MCF 10A (cell line): ENCODE results near the gene CCDC154. TPM values are rescaled to one million over a fixed set of nuclear protein-coding genes. Genes with fewer than 3 reads are reported as not detected.

Experiments
- BruUV-seq: library from RNA; stranded (reverse); fragments of 400-500 nt; replicated peaks from 2 replicates; lab custom pipeline; 2021; lab: Mats Ljungman, UMichigan
- CTCF ChIA-PET: fragments of 300-600 bp; sonication (Branson Sonifier 250); formaldehyde crosslinking; extraction: SDS; loops from one replicate; lab custom pipeline; 2021; ENCODE audit warnings: antibody characterized with exemption, inconsistent platforms; lab: Yijun Ruan, JAX
- POLR2A ChIA-PET: fragments of 300-600, 350-650 bp; sonication (Branson Sonifier 250); formaldehyde crosslinking; extraction: SDS; loops from one replicate; lab custom pipeline; 2020; ENCODE audit warnings: antibody characterized with exemption, inconsistent platforms; lab: Yijun Ruan, JAX
- DNase-seq: peaks from one replicate; pipeline ENCODE4 v3.0.0-alpha.2; 2018; ENCODE audit not compliant: unreplicated experiment
- H3K27ac Mint-ChIP-seq: one replicate; pipeline ENCODE4 v1.8.0; 2022; ENCODE audit warnings: mild to moderate bottlenecking, low read depth, mixed read lengths; ENCODE audit not compliant: unreplicated experiment
- H3K27me3 Mint-ChIP-seq: one replicate; pipeline ENCODE4 v1.8.0; 2022; ENCODE audit warnings: mixed read lengths; ENCODE audit not compliant: insufficient read depth, unreplicated experiment
- H3K36me3 Mint-ChIP-seq: one replicate; pipeline ENCODE4 v1.8.0; 2022; ENCODE audit warnings: mild to moderate bottlenecking, moderate library complexity, mixed read lengths; ENCODE audit not compliant: insufficient read depth, unreplicated experiment
- H3K4me1 Mint-ChIP-seq: one replicate; pipeline ENCODE4 v1.8.0; 2022; ENCODE audit warnings: mixed read lengths; ENCODE audit not compliant: insufficient read depth, unreplicated experiment
- H3K4me3 Mint-ChIP-seq: one replicate; pipeline ENCODE4 v1.8.0; 2022; ENCODE audit warnings: mild to moderate bottlenecking, moderate library complexity, mixed read lengths; ENCODE audit not compliant: unreplicated experiment
- H3K9me3 Mint-ChIP-seq: one replicate; pipeline ENCODE4 v1.8.0; 2022; ENCODE audit warnings: mixed read lengths; ENCODE audit not compliant: unreplicated experiment
- CTCF ChIP-seq: fragments of 200-600 bp; IDR thresholded peaks from one replicate; pipeline ENCODE4 v1.8.0; 2022; ENCODE audit warnings: antibody characterized with exemption, mild to moderate bottlenecking; ENCODE audit not compliant: unreplicated experiment
- intact Hi-C: fragments of 100-400 bp; cut with micrococcal nuclease; formaldehyde crosslinking; loops from 2 replicates; pipeline ENCODE4 v1.14.1; 2022
- total RNA-seq: library from RNA; stranded (reverse); gene quantifications from 2 replicates; pipeline ENCODE4 v1.2.3, GENCODE V29; 2022

CCDC154 gene
- total RNA-seq, 1 experiment from 2014 or later = 0.28 TPM

GRCh38 chr16:1424028-1424427 lies 20.3 kb downstream of the CCDC154 start:
- Mint-ChIP-seq H3K27me3 (no peaks in the 10 kb centered on the region), H3K4me3 (no peak overlapping the region), H3K36me3 (peaks cover 2% of the 10 kb centered on the region), H3K9me3 (no peaks in the 10 kb centered on the region), H3K4me1 (no peaks in the 10 kb centered on the region), H3K27ac (no peak overlapping the region)
- POLR2A ChIA-PET = interaction anchor here (1.2 kb wide), 1 partner anchor 34 kb away, joined by 3 read pairs; no protein-coding TSS in a partner anchor
- no peak for DNase-seq
- intact Hi-C loops = loop anchor here (10.0 kb wide), 2 partner anchors 119 to 281 kb away; partner anchors contain the start of genes MAPK8IP3 and UBE2I
- CTCF ChIA-PET = no interaction called here
- BruUV-seq = no TSS peak
- no peak for TF ChIP-seq CTCF

GRCh38 chr16:1422076-1422475 lies 22.3 kb downstream of the CCDC154 start:
- peak overlapping the region; percentile 86 for H3K4me3 Mint-ChIP-seq
- H3K9me3 Mint-ChIP-seq = no peaks in the 10 kb centered on the region
- BruUV-seq = no TSS peak
- ChIA-PET POLR2A (interaction anchor here (0.7 to 2.4 kb wide), 4 partner anchors 15 to 361 kb away, joined by 3 to 13 read pairs (median 6); partner anchors contain the start of genes NUBP2, SPSB3 and TELO2), CTCF (interaction anchor here (0.6 kb wide), 1 partner anchor 246 kb away, joined by 3 read pairs; no protein-coding TSS in a partner anchor)
- intact Hi-C loops = loop anchor here (10.0 kb wide), 2 partner anchors 117 to 283 kb away; partner anchors contain the start of genes MAPK8IP3 and UBE2I
- H3K4me1 Mint-ChIP-seq = no peaks in the 10 kb centered on the region
- no peak for DNase-seq
- no peak for TF ChIP-seq CTCF
- peaks cover 11% of the 10 kb centered on the region for H3K36me3 Mint-ChIP-seq
- no peaks in the 10 kb centered on the region for H3K27me3 Mint-ChIP-seq
- no peak overlapping the region for H3K27ac Mint-ChIP-seq

- Mint-ChIP-seq H3K27me3 (no peaks in the 10 kb centered on the region), H3K9me3 (no peaks in the 10 kb centered on the region), H3K4me3 (peak overlapping the region; percentile 86), H3K4me1 (no peaks in the 10 kb centered on the region), H3K27ac (peak overlapping the region; percentile 95), H3K36me3 (peaks cover 11% of the 10 kb centered on the region)
- POLR2A ChIA-PET = interaction anchor here (0.6 to 2.4 kb wide), 32 partner anchors 8 to 705 kb away, joined by 3 to 15 read pairs (median 4); partner anchors contain the start of genes CHTF18, CRAMP1, EME2 and IFT140
- TF ChIP-seq CTCF = no peak
- intact Hi-C loops = loop anchor here (10.0 kb wide), 2 partner anchors 115 to 285 kb away; partner anchors contain the start of genes MAPK8IP3 and UBE2I
- BruUV-seq = TSS peak; percentile 85
- CTCF ChIA-PET = interaction anchor here (0.6 to 0.8 kb wide), 3 partner anchors 59 to 1599 kb away, joined by 3 to 7 read pairs (median 4); no protein-coding TSS in a partner anchor
- DNase-seq = no peak
These were observed 24.2 kb downstream of the CCDC154 start for GRCh38 chr16:1420111-1420539.

- Mint-ChIP-seq H3K4me1 (no peaks in the 10 kb centered on the region), H3K4me3 (no peak overlapping the region), H3K36me3 (peaks cover 11% of the 10 kb centered on the region), H3K27ac (peak overlapping the region; percentile 59), H3K9me3 (no peaks in the 10 kb centered on the region), H3K27me3 (no peaks in the 10 kb centered on the region)
- POLR2A ChIA-PET = interaction anchor here (0.8 to 0.9 kb wide), 2 partner anchors 63 to 555 kb away, joined by 3 read pairs; partner anchors contain the start of gene TBL3
- TF ChIP-seq CTCF = no peak
- DNase-seq = no peak
- CTCF ChIA-PET = interaction anchor here (0.9 to 1.0 kb wide), 2 partner anchors 12 to 351 kb away, joined by 4 read pairs; no protein-coding TSS in a partner anchor
- no TSS peak for BruUV-seq
- intact Hi-C loops = no loop called here
These were observed 27.8 kb downstream of the CCDC154 start for GRCh38 chr16:1416521-1416941.
